Endothelial cell (in vitro differentiated cells): ENCODE measurements around the gene GIGYF1. TPM values are rescaled to one million over a fixed set of nuclear protein-coding genes. Genes with fewer than 3 reads are reported as not detected.

Experiments
- DNase-seq: peaks from one replicate; pipeline ENCODE4 v3.0.0; 2021; ENCODE audit warnings: low spot score
- H3K27ac Mint-ChIP-seq: one replicate; pipeline ENCODE4 v1.8.0; 2021; ENCODE audit warnings: mixed read lengths, inconsistent platforms; ENCODE audit not compliant: unreplicated experiment
- H3K27me3 Mint-ChIP-seq: one replicate; pipeline ENCODE4 v1.8.0; 2021; ENCODE audit warnings: mild to moderate bottlenecking, moderate library complexity, mixed read lengths, inconsistent platforms; ENCODE audit not compliant: unreplicated experiment
- H3K36me3 Mint-ChIP-seq: one replicate; pipeline ENCODE4 v1.8.0; 2021; ENCODE audit warnings: mild to moderate bottlenecking, low read depth, mixed read lengths, inconsistent platforms; ENCODE audit not compliant: unreplicated experiment
- H3K4me1 Mint-ChIP-seq: one replicate; pipeline ENCODE4 v1.8.0; 2021; ENCODE audit warnings: mild to moderate bottlenecking, mixed read lengths, inconsistent platforms; ENCODE audit not compliant: unreplicated experiment
- H3K4me3 Mint-ChIP-seq: one replicate; pipeline ENCODE4 v1.8.0; 2021; ENCODE audit warnings: mild to moderate bottlenecking, mixed read lengths, inconsistent platforms; ENCODE audit not compliant: unreplicated experiment
- H3K9me3 Mint-ChIP-seq: one replicate; pipeline ENCODE4 v1.8.0; 2021; ENCODE audit warnings: mixed read lengths, inconsistent platforms; ENCODE audit not compliant: unreplicated experiment
- CTCF ChIP-seq: fragments of 200-600 bp; sonication (generic); IDR thresholded peaks from one replicate; pipeline ENCODE4 v1.5.0; 2021; ENCODE audit warnings: antibody characterized with exemption; ENCODE audit not compliant: unreplicated experiment
- total RNA-seq: library from RNA; stranded (reverse); fragmentation: NEBNext Ultra II Directional; extraction: Animal tissue kit (Norgen Biotek cat#: 25700); gene quantifications from one replicate; pipeline ENCODE4 v1.2.1, GENCODE V29; 2021; ENCODE audit not compliant: unreplicated experiment

The GIGYF1 gene
- total RNA-seq, 1 donor from 2014 or later = 70.6 TPM

GRCh38 chr7:100630066-100630465 lies 64.0 kb downstream of the GIGYF1 start:
- no peaks in the 10 kb centered on the region for H3K36me3 Mint-ChIP-seq
- no peaks in the 10 kb centered on the region for H3K9me3 Mint-ChIP-seq
- H3K27me3 Mint-ChIP-seq = peaks cover 10% of the 10 kb centered on the region
- no peak overlapping the region for H3K27ac Mint-ChIP-seq
- no peak for TF ChIP-seq CTCF
- peaks cover 6% of the 10 kb centered on the region for H3K4me1 Mint-ChIP-seq
- H3K4me3 Mint-ChIP-seq = no peak overlapping the region
- no peak for DNase-seq

Other genes with a start within 250 kb of the GIGYF1 start
- 4.3 TPM for gene SPACDR, start 230.0 kb downstream of the GIGYF1 start, total RNA-seq
- gene TSC22D4, start 215.0 kb downstream of the GIGYF1 start, total RNA-seq = 94.3 TPM
- 2.2 TPM for gene NYAP1, start 210.3 kb downstream of the GIGYF1 start, total RNA-seq
- gene AGFG2, start 155.0 kb downstream of the GIGYF1 start, total RNA-seq = 48.6 TPM
- 2.6 TPM for gene SAP25, start 120.3 kb downstream of the GIGYF1 start, total RNA-seq
- gene LRCH4, start 108.1 kb downstream of the GIGYF1 start, total RNA-seq = 89.7 TPM
- 1.3 TPM for gene FBXO24, start 107.9 kb downstream of the GIGYF1 start, total RNA-seq
- 4.4 TPM for gene PCOLCE, start 91.9 kb downstream of the GIGYF1 start, total RNA-seq
- gene MOSPD3, start 81.7 kb downstream of the GIGYF1 start, total RNA-seq = 31.7 TPM
- gene TFR2, start 52.7 kb downstream of the GIGYF1 start, total RNA-seq = 1.0 TPM
- not detected for gene ACTL6B, start 37.8 kb downstream of the GIGYF1 start, total RNA-seq
- 336 TPM for gene GNB2, start 20.5 kb downstream of the GIGYF1 start, total RNA-seq
- gene POP7, start 11.9 kb upstream of the GIGYF1 start, total RNA-seq = 30.6 TPM
- 0.33 TPM for gene EPO, start 26.2 kb upstream of the GIGYF1 start, total RNA-seq
- gene ZAN, start 39.3 kb upstream of the GIGYF1 start, total RNA-seq = 0.05 TPM
- 288 TPM for gene EPHB4, start 133.3 kb upstream of the GIGYF1 start, total RNA-seq
- 60.5 TPM for gene SLC12A9, start 158.5 kb upstream of the GIGYF1 start, total RNA-seq
- 93.8 TPM for gene TRIP6, start 173.1 kb upstream of the GIGYF1 start, total RNA-seq
- 173 TPM for gene SRRT, start 180.9 kb upstream of the GIGYF1 start, total RNA-seq
- gene UFSP1, start 195.5 kb upstream of the GIGYF1 start, total RNA-seq = 2.4 TPM
- 3.0 TPM for gene ACHE, start 201.6 kb upstream of the GIGYF1 start, total RNA-seq